ENCODE measurements around the gene OTULINL.

The OTULINL gene

GRCh38 chr5:14603141-14603540 is 21.5 kb downstream of the OTULINL start:
- no peak for DNase-seq

- DNase-seq, result no peak
Observed at GRCh38 chr5:14607104-14607503, 25.5 kb downstream of the OTULINL start.

GRCh38 chr5:14608169-14608568 is 26.6 kb downstream of the OTULINL start:
- no peak for DNase-seq

- DNase-seq, result no peak
Observed at GRCh38 chr5:14611737-14612136, 30.1 kb downstream of the OTULINL start.

GRCh38 chr5:14614490-14614889 is 32.9 kb downstream of the OTULINL start:
- DNase-seq, result no peak

GRCh38 chr5:14615365-14615764 is 33.8 kb downstream of the OTULINL start:
- DNase-seq, result no peak

GRCh38 chr5:14617441-14617840 is 35.8 kb downstream of the OTULINL start:
- no peak for DNase-seq

GRCh38 chr5:14627270-14627669 is 45.7 kb downstream of the OTULINL start:
- DNase-seq, result no peak

- DNase-seq, result peak; percentile 39
Observed at GRCh38 chr5:14628346-14628745, 46.8 kb downstream of the OTULINL start.

GRCh38 chr5:14630671-14631070 is 49.1 kb downstream of the OTULINL start:
- no peak for DNase-seq

GRCh38 chr5:14635656-14636055 is 54.1 kb downstream of the OTULINL start:
- peak; percentile 24 for DNase-seq

GRCh38 chr5:14640765-14641164 is 59.2 kb downstream of the OTULINL start:
- DNase-seq, result no peak

GRCh38 chr5:14644623-14645237 is 63.1 kb downstream of the OTULINL start:
- DNase-seq, result no peak

- DNase-seq, result no peak
Observed at GRCh38 chr5:14650052-14650451, 68.5 kb downstream of the OTULINL start.

GRCh38 chr5:14655146-14655741 is 73.7 kb downstream of the OTULINL start:
- no peak for DNase-seq

- DNase-seq, result no peak
Observed at GRCh38 chr5:14656898-14657297, 75.3 kb downstream of the OTULINL start.

- DNase-seq, result no peak
Observed at GRCh38 chr5:14659821-14660607, 78.4 kb downstream of the OTULINL start.

GRCh38 chr5:14660833-14661232 is 79.2 kb downstream of the OTULINL start:
- DNase-seq, result no peak

Measured in activated CD4-positive, alpha-beta T cell treated with anti-CD3 and anti-CD28 coated beads, Interleukin-2, amount 50 U/mL, for 16 hours (primary cell).